ENCODE measurements around the gene IQSEC1.
A peak's percentile ranks its signal among the peaks of the same experiment; 100 is the strongest.

The IQSEC1 gene

GRCh38 chr3:12963922-12964701 is 109.1 kb downstream of the IQSEC1 start:
- DNase-seq = no peak

- no peak for DNase-seq
Observed at GRCh38 chr3:12963231-12963896, 109.9 kb downstream of the IQSEC1 start.

- DNase-seq = no peak
Observed at GRCh38 chr3:12962292-12962691, 110.9 kb downstream of the IQSEC1 start.

GRCh38 chr3:12961697-12962036 is 111.6 kb downstream of the IQSEC1 start:
- DNase-seq = no peak

- DNase-seq = no peak
Observed at GRCh38 chr3:12961007-12961696, 112.1 kb downstream of the IQSEC1 start.

- DNase-seq = no peak
Observed at GRCh38 chr3:12960497-12960896, 112.7 kb downstream of the IQSEC1 start.

- no peak for DNase-seq
Observed at GRCh38 chr3:12959838-12960378, 113.3 kb downstream of the IQSEC1 start.

GRCh38 chr3:12959410-12959809 is 113.8 kb downstream of the IQSEC1 start:
- DNase-seq = no peak

GRCh38 chr3:12957824-12958792 is 115.1 kb downstream of the IQSEC1 start:
- no peak for DNase-seq

- DNase-seq = no peak
Observed at GRCh38 chr3:12957339-12957738, 115.9 kb downstream of the IQSEC1 start.

- no peak for DNase-seq
Observed at GRCh38 chr3:12956316-12956660, 116.9 kb downstream of the IQSEC1 start.

- DNase-seq = no peak
Observed at GRCh38 chr3:12955651-12956315, 117.4 kb downstream of the IQSEC1 start.

GRCh38 chr3:12954891-12955650 is 118.2 kb downstream of the IQSEC1 start:
- peak; percentile 10 for DNase-seq

- DNase-seq = no peak
Observed at GRCh38 chr3:12954180-12954579, 119.0 kb downstream of the IQSEC1 start.

- DNase-seq = no peak
Observed at GRCh38 chr3:12953201-12953995, 119.8 kb downstream of the IQSEC1 start.

- no peak for DNase-seq
Observed at GRCh38 chr3:12952343-12953200, 120.7 kb downstream of the IQSEC1 start.

- DNase-seq = peak; percentile 42
Observed at GRCh38 chr3:12948891-12949711, 124.1 kb downstream of the IQSEC1 start.

- no peak for DNase-seq
Observed at GRCh38 chr3:12948371-12948770, 124.9 kb downstream of the IQSEC1 start.

Measured in activated naive CD4-positive, alpha-beta T cell treated with Interleukin-2 at 50 U/mL for 16 hours (primary cell).